Activated CD8-positive, alpha-beta memory T cell treated with anti-CD3 and anti-CD28 coated beads, Interleukin-2, amount 10 ng/mL, durations not matched to agents 7 days and 5 days (primary cell): ENCODE measurements around the gene CLDN3. TPM values are rescaled to one million over a fixed set of nuclear protein-coding genes. Genes with fewer than 3 reads are reported as not detected.
"Not testable (repeated sequence)": the region's sequence is repeated elsewhere in the genome, so short reads cannot be mapped to it uniquely, and the experiment has no call there.

Source experiments
- ATAC-seq: fragments of 150-1000 bp; cut with Tn5 transposase; one replicate; pipeline ENCODE4 v1.10.0; 2021; ENCODE audit warnings: moderate library complexity
- CTCF ChIA-PET: fragments of 350-600 bp; sonication (Branson Sonifier 250); formaldehyde crosslinking; loops from one replicate; lab custom pipeline; 2021; ENCODE audit warnings: antibody characterized with exemption; lab: Charles Lee
- DNase-seq: peaks from one replicate; pipeline ENCODE4 v3.0.0-alpha.2; 2020
- H3K27ac Mint-ChIP-seq: one replicate; pipeline ENCODE4 v1.8.0; 2021; ENCODE audit warnings: mild to moderate bottlenecking, mixed read lengths
- H3K27me3 Mint-ChIP-seq: one replicate; pipeline ENCODE4 v1.8.0; 2021; ENCODE audit warnings: mixed read lengths
- H3K36me3 Mint-ChIP-seq: one replicate; pipeline ENCODE4 v1.8.0; 2021; ENCODE audit warnings: mild to moderate bottlenecking, mixed read lengths
- H3K4me1 Mint-ChIP-seq: one replicate; pipeline ENCODE4 v1.8.0; 2021; ENCODE audit warnings: mixed read lengths
- H3K4me3 Mint-ChIP-seq: one replicate; pipeline ENCODE4 v1.8.0; 2021; ENCODE audit warnings: mild to moderate bottlenecking, moderate library complexity, mixed read lengths
- H3K9me3 Mint-ChIP-seq: one replicate; pipeline ENCODE4 v1.8.0; 2022; ENCODE audit warnings: low read depth, mixed read lengths
- total RNA-seq, 2 experiments: library from RNA; stranded (reverse); gene quantifications; one replicate each; pipeline ENCODE4 v1.2.3, GENCODE V29; 2021

The CLDN3 gene
- total RNA-seq, 2 experiments from 2014 or later: not detected

DNA sequence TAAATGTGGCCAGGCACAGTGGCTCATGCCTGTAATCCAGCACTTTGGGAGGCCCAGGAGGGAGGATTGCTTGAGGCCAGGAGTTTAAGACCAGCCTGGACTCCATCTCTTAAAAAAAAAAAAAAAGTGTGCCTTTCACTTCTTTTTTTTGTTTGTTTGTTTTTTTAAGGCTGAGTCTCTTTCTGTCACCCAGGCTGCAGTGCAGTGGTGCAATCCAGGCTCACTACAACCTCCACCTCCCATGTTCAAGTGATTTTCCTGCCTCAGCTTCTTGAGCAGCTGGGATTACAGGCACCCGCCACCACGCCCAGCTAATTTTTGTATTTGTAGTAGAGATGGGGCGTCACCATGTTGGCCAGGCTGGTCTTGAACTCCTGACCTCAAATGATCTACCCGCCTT, 47.9 kb downstream of the CLDN3 start:
- CTCF ChIA-PET: interaction anchor here (1.3 to 4.9 kb wide), 2 partner anchors 14 to 115 kb away, joined by 6 to 42 read pairs; partner anchors contain the start of gene ABHD11
- H3K9me3 Mint-ChIP-seq, ATAC-seq, H3K36me3 Mint-ChIP-seq, H3K27ac Mint-ChIP-seq, DNase-seq, H3K4me3 Mint-ChIP-seq: not testable (repeated sequence)
- H3K4me1 Mint-ChIP-seq: peaks cover 21% of the 10 kb centered on the region
- H3K27me3 Mint-ChIP-seq: peaks cover 20% of the 10 kb centered on the region

DNA sequence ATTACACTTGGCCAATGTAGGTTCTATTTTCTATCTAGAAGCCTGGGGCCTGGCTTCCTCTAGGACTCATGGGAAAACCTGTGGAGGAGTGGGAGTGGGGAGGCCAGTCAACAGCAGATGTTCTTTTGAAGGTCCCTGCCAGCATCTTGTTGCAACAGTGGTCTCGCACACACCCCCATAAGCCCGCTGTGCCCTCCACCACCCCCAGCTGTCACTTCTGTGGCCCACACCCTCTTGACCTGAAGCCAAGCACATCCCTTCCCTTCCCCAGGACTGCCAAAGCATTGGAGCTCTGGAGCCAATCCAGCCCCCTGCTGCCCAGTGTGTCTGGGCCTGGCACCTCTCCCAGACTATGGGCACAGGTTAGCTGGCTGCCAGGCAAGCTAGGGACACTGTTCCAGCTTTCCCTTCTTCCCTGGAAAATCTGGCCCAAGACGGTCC, 48.7 kb downstream of the CLDN3 start:
- Mint-ChIP-seq H3K4me3 (no peak overlapping the region), H3K4me1 (peaks cover 26% of the 10 kb centered on the region), H3K27ac (no peak overlapping the region), H3K27me3 (peaks cover 23% of the 10 kb centered on the region), H3K9me3 (no peaks in the 10 kb centered on the region), H3K36me3 (no peaks in the 10 kb centered on the region)
- ATAC-seq (no peak), DNase-seq (no peak)
- CTCF ChIA-PET: interaction anchor here (1.3 to 4.9 kb wide), 2 partner anchors 15 to 114 kb away, joined by 6 to 42 read pairs; partner anchors contain the start of gene ABHD11

DNA sequence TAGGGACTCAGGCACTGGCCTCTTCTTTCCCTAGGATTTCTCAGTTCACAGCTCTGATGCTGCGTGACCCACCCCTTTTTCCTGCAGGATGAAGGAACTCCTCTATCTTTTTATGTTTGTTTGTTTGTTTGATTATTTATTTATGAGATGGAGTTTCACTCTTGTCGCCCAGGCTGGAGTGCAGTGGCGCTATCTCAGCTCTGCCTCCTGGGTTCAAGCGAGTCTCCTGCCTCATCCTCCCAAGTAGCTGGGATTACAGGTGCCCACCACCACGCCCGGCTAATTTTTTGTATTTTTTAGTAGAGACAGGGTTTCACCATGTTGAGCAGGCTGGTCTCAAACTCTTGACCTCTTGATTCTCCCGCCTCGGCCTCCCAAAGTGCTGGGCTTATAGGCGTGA, 49.6 kb downstream of the CLDN3 start:
- H3K27me3 Mint-ChIP-seq: peaks cover 28% of the 10 kb centered on the region
- DNase-seq, H3K27ac Mint-ChIP-seq, H3K9me3 Mint-ChIP-seq, ATAC-seq, H3K36me3 Mint-ChIP-seq: not testable (repeated sequence)
- peak overlapping the region; percentile 48 for H3K4me3 Mint-ChIP-seq
- H3K4me1 Mint-ChIP-seq: peaks cover 33% of the 10 kb centered on the region
- CTCF ChIA-PET: interaction anchor here (1.2 to 2.1 kb wide), 4 partner anchors 12 to 113 kb away, joined by 3 to 9 read pairs (median 4); no protein-coding TSS in a partner anchor

DNA sequence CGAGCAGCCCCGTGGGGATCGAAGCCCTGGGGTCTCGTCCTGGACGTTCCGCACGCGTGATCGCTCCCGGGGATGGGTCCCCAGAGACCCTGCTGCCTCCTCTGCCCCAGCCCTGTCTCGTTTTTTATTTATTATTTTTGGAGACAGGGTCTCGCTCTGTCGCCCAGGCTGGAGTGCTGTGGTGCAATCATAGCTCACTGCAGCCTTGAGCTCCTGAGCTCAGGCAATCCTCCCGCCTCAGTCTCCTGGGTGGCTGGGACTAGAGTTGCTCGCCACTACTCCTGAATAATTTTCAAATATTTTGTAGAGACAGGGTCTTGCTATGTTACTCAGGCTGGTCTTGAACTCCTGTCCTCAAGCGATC, 50.3 kb downstream of the CLDN3 start:
- no peak for DNase-seq
- no peak for ATAC-seq
- no peaks in the 10 kb centered on the region for H3K9me3 Mint-ChIP-seq
- H3K4me1 Mint-ChIP-seq: peaks cover 33% of the 10 kb centered on the region
- CTCF ChIA-PET: interaction anchor here (0.9 to 2.1 kb wide), 6 partner anchors 12 to 113 kb away, joined by 3 to 9 read pairs (median 4); partner anchors contain the start of gene ABHD11
- no peak overlapping the region for H3K27ac Mint-ChIP-seq
- H3K36me3 Mint-ChIP-seq: no peaks in the 10 kb centered on the region
- peak overlapping the region; percentile 48 for H3K4me3 Mint-ChIP-seq
- H3K27me3 Mint-ChIP-seq: peaks cover 26% of the 10 kb centered on the region

Other genes starting within 250 kb of the CLDN3 start
- 100 to 1,000 TPM; 112 to 129 TPM for gene BAZ1B, start 248.0 kb downstream of the CLDN3 start, total RNA-seq
- gene BCL7B, start 212.6 kb downstream of the CLDN3 start, total RNA-seq: 10 to 100 TPM; 74.9 to 87.0 TPM
- 10 to 100 TPM; 23.3 to 27.2 TPM for gene TBL2, start 191.7 kb downstream of the CLDN3 start, total RNA-seq
- gene MLXIPL, start 145.7 kb downstream of the CLDN3 start, total RNA-seq: not detected
- gene VPS37D, start 102.4 kb downstream of the CLDN3 start, total RNA-seq: not detected
- 1 to 10 TPM; 7.0 to 9.0 TPM for gene DNAJC30, start 86.8 kb downstream of the CLDN3 start, total RNA-seq
- 10 to 100 TPM; 60.5 to 72.7 TPM for gene BUD23, start 86.7 kb downstream of the CLDN3 start, total RNA-seq
- gene STX1A, start 50.6 kb downstream of the CLDN3 start, total RNA-seq: 10 to 100 TPM; 13.8 to 15.8 TPM
- 10 to 100 TPM; 15.9 to 19.2 TPM for gene ABHD11, start 31.5 kb downstream of the CLDN3 start, total RNA-seq
- gene CLDN4, start 60.7 kb upstream of the CLDN3 start, total RNA-seq: under 1 TPM; 0.09 to 0.12 TPM
- gene METTL27, start 72.2 kb upstream of the CLDN3 start, total RNA-seq: under 1 TPM in 1 of 2 experiments, not detected in 1; 0.55 TPM
- gene TMEM270, start 90.9 kb upstream of the CLDN3 start, total RNA-seq: not detected